A549 (cell line): ENCODE results near the gene RTL5. TPM values are rescaled to one million over a fixed set of nuclear protein-coding genes. Genes with fewer than 3 reads are reported as not detected.

Source experiments
- ATAC-seq, 2 experiments: fragments of 200-7000 bp in 1 of 2; fragments of >200 bp in 1 of 2; cut with Nextera tagmentation in 1 of 2; cut with Tn5 transposase in 1 of 2; 3 replicates each; pipeline versions ENCODE4 v1.8.0 to v1.9.1; 2018 to 2020; ENCODE audit warnings: mild to moderate bottlenecking in 1 of 2, moderate library complexity in 1 of 2
- CTCF ChIA-PET: fragments of 300-600 bp; sonication (Branson Sonifier 250); formaldehyde crosslinking; extraction: SDS; loops from one replicate; lab custom pipeline; 2021; ENCODE audit warnings: antibody characterized with exemption, inconsistent platforms; lab: Yijun Ruan, JAX
- POLR2A ChIA-PET: fragments of 350-600 bp; formaldehyde crosslinking; extraction: SDS; loops from one replicate; lab custom pipeline; 2021; ENCODE audit warnings: antibody characterized with exemption, inconsistent platforms; lab: Yijun Ruan, JAX
- DNase-seq, 2 experiments: peaks; one replicate each; pipeline versions ENCODE4 v3.0.0 to v3.0.0-alpha.2; 2011 to 2016; ENCODE audit warnings: low read depth in 1 of 2, low spot score in 1 of 2
- FAIRE-seq: peaks from 2 replicates; lab custom pipeline; 2011; peaks lifted over from hg19 to GRCh38; lab: Jason Lieb, UNC
- H3K27ac ChIP-seq, 2 experiments: fragments of >200 bp; sonication (Bioruptor Twin); formaldehyde crosslinking; 3 replicates each; pipeline ENCODE4 v1.5.1; 2016 to 2017
- H3K4me1 ChIP-seq: fragments of >200 bp; sonication (Bioruptor Twin); formaldehyde crosslinking; 3 replicates; pipeline ENCODE4 v1.6.1; 2016
- H3K4me2 ChIP-seq: fragments of >200 bp; sonication (Bioruptor Twin); formaldehyde crosslinking; 3 replicates; pipeline ENCODE4 v1.6.1; 2016
- H3K4me3 ChIP-seq: fragments of >200 bp; sonication (Bioruptor Twin); formaldehyde crosslinking; 3 replicates; pipeline ENCODE4 v1.5.1; 2016
- H3K9me3 ChIP-seq: fragments of >200 bp; sonication (Bioruptor Twin); formaldehyde crosslinking; 3 replicates; pipeline ENCODE4 v1.6.1; 2016
- CBX2 ChIP-seq: fragments of 200-600 bp; sonication (generic); IDR thresholded peaks from 2 replicates; pipeline ENCODE4 v1.6.1; 2016; ENCODE audit warnings: low read depth, mild to moderate bottlenecking, borderline replicate concordance
- EHMT2 ChIP-seq: fragments of 200-600 bp; sonication (generic); IDR thresholded peaks from 2 replicates; pipeline ENCODE4 v1.6.1; 2016; ENCODE audit warnings: antibody characterized with exemption, low read depth, mild to moderate bottlenecking, moderate library complexity
- EP300 ChIP-seq, 2 experiments: fragments of >200 bp; sonication (Bioruptor Twin); formaldehyde crosslinking; IDR thresholded peaks; 2 replicates in 1 of 2; 3 replicates in 1 of 2; pipeline ENCODE4 v1.6.1; 2016 to 2017
- HEYL ChIP-seq: fragments of 250-450 bp; sonication (Bioruptor Pico); IDR thresholded peaks from 2 replicates; pipeline ENCODE4 v1.8.0; 2021; ENCODE audit warnings: mild to moderate bottlenecking, moderate library complexity
- HOXB5 ChIP-seq: fragments of 250-450 bp; sonication (Bioruptor Pico); IDR thresholded peaks from 2 replicates; pipeline ENCODE4 v1.5.0; 2020; ENCODE audit warnings: mild to moderate bottlenecking, moderate library complexity
- MAZ ChIP-seq: fragments of 150-350 bp; IDR thresholded peaks from 2 replicates; pipeline ENCODE4 v1.6.1; 2014; ENCODE audit warnings: antibody characterized with exemption, low read depth, low read length, borderline replicate concordance
- NR3C1 ChIP-seq: fragments of >200 bp; sonication (Bioruptor Twin); formaldehyde crosslinking; IDR thresholded peaks from 3 replicates; pipeline ENCODE4 v1.6.1; 2017
- RFX5 ChIP-seq: fragments of 450-650 bp; IDR thresholded peaks from 2 replicates; pipeline ENCODE4 v1.7.1; 2014; ENCODE audit warnings: antibody characterized with exemption, mild to moderate bottlenecking, moderate library complexity
- TFCP2L1 ChIP-seq: fragments of 250-450 bp; sonication (Bioruptor Pico); IDR thresholded peaks from 2 replicates; pipeline ENCODE4 v1.5.0; 2021; ENCODE audit warnings: mild to moderate bottlenecking
- TP53 ChIP-seq: fragments of 250-450 bp; sonication (Bioruptor Pico); IDR thresholded peaks from 2 replicates; pipeline ENCODE4 v1.5.0; 2021; ENCODE audit warnings: mild to moderate bottlenecking, moderate library complexity
- ZC3H11A ChIP-seq: fragments of 450-650 bp; IDR thresholded peaks from 2 replicates; pipeline ENCODE4 v1.6.1; 2014; ENCODE audit warnings: antibody characterized with exemption, mild to moderate bottlenecking
- ZFP36 ChIP-seq: fragments of 450-650 bp; IDR thresholded peaks from 2 replicates; pipeline ENCODE4 v1.6.1; 2014; ENCODE audit warnings: borderline replicate concordance; ENCODE audit not compliant: partially characterized antibody
- ZSCAN20 ChIP-seq: fragments of 250-450 bp; sonication (Bioruptor Pico); IDR thresholded peaks from 2 replicates; pipeline ENCODE4 v1.8.0; 2022; ENCODE audit warnings: mild to moderate bottlenecking, moderate library complexity
- WGBS: methylation state at CpG from one replicate; pipeline ENCODE4 v1.1.6; 2017; ENCODE audit errors: missing lambda C conversion rate; 5-methylcytosine and 5-hydroxymethylcytosine counted together
- polyA plus RNA-seq, 4 experiments: library from polyadenylated mRNA; depleted of rRNA in 3 of 4; stranded (reverse); fragments of >200 nt; fragmentation: RNase III in 1 of 4; extraction: RNeasy Plus Mini Kit Qiagen cat#74134 plus additional on column Dnase treatment in 1 of 4; gene quantifications; 2 replicates in 3 of 4; 3 replicates in 1 of 4; pipeline ENCODE4 v1.2.3, GENCODE V29; 2011 to 2017
- TF ChIP-seq, protein P1 (sequence below): fragments of 150-350 bp; IDR thresholded peaks from 2 replicates; pipeline ENCODE4 v1.6.1; 2014; ENCODE audit warnings: low read depth, mild to moderate bottlenecking, low read length
- TF ChIP-seq, protein P2 (sequence below): fragments of 450-650 bp; IDR thresholded peaks from 2 replicates; pipeline ENCODE4 v1.6.1; 2014; ENCODE audit warnings: antibody characterized with exemption
- TF ChIP-seq, protein P3 (sequence below): fragments of >200 bp; sonication (Bioruptor Twin); formaldehyde crosslinking; IDR thresholded peaks from 3 replicates; pipeline ENCODE4 v1.5.1; 2016
- TF ChIP-seq, protein P4 (sequence below): IDR thresholded peaks from 2 replicates; pipeline ENCODE4 v1.6.1; 2012
- TF ChIP-seq, protein P5 (sequence below): fragments of 250-450 bp; sonication (Bioruptor Pico); IDR thresholded peaks from 2 replicates; pipeline ENCODE4 v1.5.0; 2020; ENCODE audit warnings: low read depth, mild to moderate bottlenecking, moderate library complexity
- TF ChIP-seq, protein P6 (sequence below): fragments of >200 bp; sonication (Bioruptor Twin); formaldehyde crosslinking; IDR thresholded peaks from 3 replicates; pipeline ENCODE4 v1.6.1; 2016

RTL5 gene
- polyA plus RNA-seq, 2 of the 4 experiments (the other 2 are of a cell fraction), result 1.2 to 2.9 TPM

DNA sequence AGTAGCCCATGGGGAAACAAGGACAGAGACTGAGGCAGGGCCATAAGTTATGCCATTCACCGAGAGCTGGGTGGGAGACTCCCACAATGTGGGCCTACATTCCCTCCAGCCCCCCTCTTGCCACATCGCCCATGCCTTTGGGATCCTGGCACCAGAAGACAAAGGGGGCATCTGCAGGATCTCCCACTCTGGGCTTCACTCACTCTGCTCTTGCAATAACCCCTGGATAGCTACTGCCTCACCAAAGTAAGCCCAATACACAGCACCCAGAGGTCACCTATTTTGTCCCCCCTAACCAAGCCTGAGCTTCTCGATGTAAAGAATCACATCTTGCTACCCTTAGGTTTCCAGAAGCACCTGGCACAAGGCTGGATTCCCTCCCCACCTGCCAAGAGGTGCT, 741 bp upstream of the RTL5 start:
- no peaks in the 10 kb centered on the region for H3K4me1 ChIP-seq
- H3K27ac ChIP-seq, result peak overlapping the region in 1 of 2 experiments; percentile 91; a peak in 3 of 6 replicates
- POLR2A ChIA-PET, result interaction anchor here (0.7 to 2.8 kb wide), 9 partner anchors 9 to 408 kb away, joined by 3 to 22 read pairs (median 4); partner anchors contain the start of genes ERCC6L, NHSL2, PIN4 and RPS4X
- no peaks in the 10 kb centered on the region for H3K9me3 ChIP-seq
- no peak for TF ChIP-seq MAZ
- TF ChIP-seq, protein P1, sequence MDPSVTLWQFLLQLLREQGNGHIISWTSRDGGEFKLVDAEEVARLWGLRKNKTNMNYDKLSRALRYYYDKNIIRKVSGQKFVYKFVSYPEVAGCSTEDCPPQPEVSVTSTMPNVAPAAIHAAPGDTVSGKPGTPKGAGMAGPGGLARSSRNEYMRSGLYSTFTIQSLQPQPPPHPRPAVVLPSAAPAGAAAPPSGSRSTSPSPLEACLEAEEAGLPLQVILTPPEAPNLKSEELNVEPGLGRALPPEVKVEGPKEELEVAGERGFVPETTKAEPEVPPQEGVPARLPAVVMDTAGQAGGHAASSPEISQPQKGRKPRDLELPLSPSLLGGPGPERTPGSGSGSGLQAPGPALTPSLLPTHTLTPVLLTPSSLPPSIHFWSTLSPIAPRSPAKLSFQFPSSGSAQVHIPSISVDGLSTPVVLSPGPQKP, result no peak
- no peak for TF ChIP-seq HOXB5 (CRISPR knock-in tag)
- TF ChIP-seq RFX5, result no peak
- TF ChIP-seq, protein P2, sequence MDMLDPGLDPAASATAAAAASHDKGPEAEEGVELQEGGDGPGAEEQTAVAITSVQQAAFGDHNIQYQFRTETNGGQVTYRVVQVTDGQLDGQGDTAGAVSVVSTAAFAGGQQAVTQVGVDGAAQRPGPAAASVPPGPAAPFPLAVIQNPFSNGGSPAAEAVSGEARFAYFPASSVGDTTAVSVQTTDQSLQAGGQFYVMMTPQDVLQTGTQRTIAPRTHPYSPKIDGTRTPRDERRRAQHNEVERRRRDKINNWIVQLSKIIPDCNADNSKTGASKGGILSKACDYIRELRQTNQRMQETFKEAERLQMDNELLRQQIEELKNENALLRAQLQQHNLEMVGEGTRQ, result no peak
- TF ChIP-seq, protein P3, sequence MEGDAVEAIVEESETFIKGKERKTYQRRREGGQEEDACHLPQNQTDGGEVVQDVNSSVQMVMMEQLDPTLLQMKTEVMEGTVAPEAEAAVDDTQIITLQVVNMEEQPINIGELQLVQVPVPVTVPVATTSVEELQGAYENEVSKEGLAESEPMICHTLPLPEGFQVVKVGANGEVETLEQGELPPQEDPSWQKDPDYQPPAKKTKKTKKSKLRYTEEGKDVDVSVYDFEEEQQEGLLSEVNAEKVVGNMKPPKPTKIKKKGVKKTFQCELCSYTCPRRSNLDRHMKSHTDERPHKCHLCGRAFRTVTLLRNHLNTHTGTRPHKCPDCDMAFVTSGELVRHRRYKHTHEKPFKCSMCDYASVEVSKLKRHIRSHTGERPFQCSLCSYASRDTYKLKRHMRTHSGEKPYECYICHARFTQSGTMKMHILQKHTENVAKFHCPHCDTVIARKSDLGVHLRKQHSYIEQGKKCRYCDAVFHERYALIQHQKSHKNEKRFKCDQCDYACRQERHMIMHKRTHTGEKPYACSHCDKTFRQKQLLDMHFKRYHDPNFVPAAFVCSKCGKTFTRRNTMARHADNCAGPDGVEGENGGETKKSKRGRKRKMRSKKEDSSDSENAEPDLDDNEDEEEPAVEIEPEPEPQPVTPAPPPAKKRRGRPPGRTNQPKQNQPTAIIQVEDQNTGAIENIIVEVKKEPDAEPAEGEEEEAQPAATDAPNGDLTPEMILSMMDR, result no peak
- TF ChIP-seq TFCP2L1 (CRISPR knock-in tag), result no peak
- CTCF ChIA-PET, result interaction anchor here (0.9 to 3.7 kb wide), 3 partner anchors 9 to 134 kb away, joined by 3 to 26 read pairs (median 8); no protein-coding TSS in a partner anchor
- ATAC-seq (no peak), DNase-seq (no peak), FAIRE-seq (no peak)
- peak overlapping the region; percentile 66 for H3K4me3 ChIP-seq
- peak overlapping the region; percentile 87 for H3K4me2 ChIP-seq
- 92% methylated on average over 3 of the region's 3 CpGs for WGBS

DNA sequence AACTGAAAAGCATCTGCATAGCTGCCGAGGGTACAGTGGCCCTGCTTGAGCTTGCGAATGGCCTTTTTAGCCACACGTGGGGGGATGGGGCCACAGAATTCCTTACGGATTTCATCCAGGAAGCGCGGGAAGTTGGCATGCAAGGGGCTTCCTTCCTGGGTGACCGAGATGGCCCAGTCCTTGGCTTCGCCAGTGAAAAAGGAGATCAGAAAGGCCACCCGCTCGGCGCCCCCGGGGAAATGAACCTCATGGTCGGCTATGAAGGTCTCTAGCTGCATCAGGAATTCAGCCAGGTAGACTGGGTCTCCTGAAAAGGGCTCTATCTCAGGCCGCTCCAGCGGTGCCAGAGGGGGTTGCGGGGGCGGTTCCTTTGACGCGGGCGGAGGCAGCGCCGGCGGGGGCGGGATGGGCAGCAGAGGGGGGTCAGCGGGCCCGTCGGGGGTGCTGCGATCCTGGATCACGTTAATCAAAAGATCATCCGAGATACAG, 909 bp downstream of the RTL5 start:
- TF ChIP-seq, protein P3, result no peak
- TF ChIP-seq, protein P4, sequence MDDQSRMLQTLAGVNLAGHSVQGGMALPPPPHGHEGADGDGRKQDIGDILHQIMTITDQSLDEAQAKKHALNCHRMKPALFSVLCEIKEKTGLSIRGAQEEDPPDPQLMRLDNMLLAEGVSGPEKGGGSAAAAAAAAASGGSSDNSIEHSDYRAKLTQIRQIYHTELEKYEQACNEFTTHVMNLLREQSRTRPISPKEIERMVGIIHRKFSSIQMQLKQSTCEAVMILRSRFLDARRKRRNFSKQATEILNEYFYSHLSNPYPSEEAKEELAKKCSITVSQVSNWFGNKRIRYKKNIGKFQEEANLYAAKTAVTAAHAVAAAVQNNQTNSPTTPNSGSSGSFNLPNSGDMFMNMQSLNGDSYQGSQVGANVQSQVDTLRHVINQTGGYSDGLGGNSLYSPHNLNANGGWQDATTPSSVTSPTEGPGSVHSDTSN, result no peak
- TF ChIP-seq TFCP2L1 (CRISPR knock-in tag), result no peak
- TF ChIP-seq EP300 (IDR thresholded peaks at IDR 0.05), result no peak
- TF ChIP-seq, protein P5, sequence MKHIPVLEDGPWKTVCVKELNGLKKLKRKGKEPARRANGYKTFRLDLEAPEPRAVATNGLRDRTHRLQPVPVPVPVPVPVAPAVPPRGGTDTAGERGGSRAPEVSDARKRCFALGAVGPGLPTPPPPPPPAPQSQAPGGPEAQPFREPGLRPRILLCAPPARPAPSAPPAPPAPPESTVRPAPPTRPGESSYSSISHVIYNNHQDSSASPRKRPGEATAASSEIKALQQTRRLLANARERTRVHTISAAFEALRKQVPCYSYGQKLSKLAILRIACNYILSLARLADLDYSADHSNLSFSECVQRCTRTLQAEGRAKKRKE (CRISPR knock-in tag), result no peak
- TF ChIP-seq, protein P6, sequence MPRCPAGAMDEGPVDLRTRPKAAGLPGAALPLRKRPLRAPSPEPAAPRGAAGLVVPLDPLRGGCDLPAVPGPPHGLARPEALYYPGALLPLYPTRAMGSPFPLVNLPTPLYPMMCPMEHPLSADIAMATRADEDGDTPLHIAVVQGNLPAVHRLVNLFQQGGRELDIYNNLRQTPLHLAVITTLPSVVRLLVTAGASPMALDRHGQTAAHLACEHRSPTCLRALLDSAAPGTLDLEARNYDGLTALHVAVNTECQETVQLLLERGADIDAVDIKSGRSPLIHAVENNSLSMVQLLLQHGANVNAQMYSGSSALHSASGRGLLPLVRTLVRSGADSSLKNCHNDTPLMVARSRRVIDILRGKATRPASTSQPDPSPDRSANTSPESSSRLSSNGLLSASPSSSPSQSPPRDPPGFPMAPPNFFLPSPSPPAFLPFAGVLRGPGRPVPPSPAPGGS, result no peak
- TF ChIP-seq ZFP36, result no peak
- TF ChIP-seq TP53 (CRISPR knock-in tag), result no peak
- no peak for TF ChIP-seq RFX5
- TF ChIP-seq ZSCAN20 (CRISPR knock-in tag), result no peak
- TF ChIP-seq HEYL (CRISPR knock-in tag), result no peak
- TF ChIP-seq, protein P1, result no peak
- no peak for TF ChIP-seq EHMT2
- TF ChIP-seq CBX2, result no peak
- no peak for TF ChIP-seq ZC3H11A
- no peak for TF ChIP-seq NR3C1
- TF ChIP-seq, all 56 proteins: peak for 0
- Histone ChIP-seq H3K4me3 (peak overlapping the region; percentile 66), H3K4me1 (peaks cover 11% of the 10 kb centered on the region), H3K27ac (peak overlapping the region in 1 of 2 experiments; percentile 91; a peak in 2 of 6 replicates), H3K9me3 (no peaks in the 10 kb centered on the region), H3K4me2 (peak overlapping the region; percentile 87)
- DNase-seq (no peak), FAIRE-seq (no peak), ATAC-seq (no peak)
- CTCF ChIA-PET, result interaction anchor here (1.2 to 3.7 kb wide), 2 partner anchors 112 to 220 kb away, joined by 4 to 26 read pairs; partner anchors contain the start of gene NHSL2
- POLR2A ChIA-PET, result interaction anchor here (1.3 to 2.8 kb wide), 4 partner anchors 9 to 132 kb away, joined by 4 to 22 read pairs (median 6); partner anchors contain the start of gene PIN4
- WGBS, result 93% methylated on average over 16 of the region's 30 CpGs
